Small intestine (tissue), 7 donors: Measurements from ENCODE around the gene MROH2B. TPM values are rescaled to one million over a fixed set of nuclear protein-coding genes. Genes with fewer than 3 reads are reported as not detected.

Source experiments
- DNase-seq, 2 donors: peaks; one replicate each; pipeline versions ENCODE4 v3.0.0 to v3.0.0-alpha.2; 2013
- FAIRE-seq: peaks from 2 replicates; lab custom pipeline; 2012; peaks lifted over from hg19 to GRCh38; lab: Jason Lieb, UNC
- H3K27ac ChIP-seq, 3 donors: one replicate each; pipeline ENCODE4 v1.5.1; 2013; ENCODE audit warnings: low read length in 2 of 3, mild to moderate bottlenecking in 2 of 3, control low read depth in 1 of 3, inconsistent platforms in 1 of 3, low read depth in 1 of 3, moderate library complexity in 1 of 3
- H3K27me3 ChIP-seq, 3 donors: one replicate each; pipeline ENCODE4 v1.6.1; 2013; ENCODE audit warnings: low read length in 3 of 3, inconsistent platforms in 1 of 3; ENCODE audit not compliant: control insufficient read depth in 3 of 3, insufficient read depth in 3 of 3
- H3K36me3 ChIP-seq, 3 donors: one replicate each; pipeline ENCODE4 v1.6.1; 2013; ENCODE audit warnings: low read length in 3 of 3, inconsistent platforms in 1 of 3, low read depth in 1 of 3, mild to moderate bottlenecking in 1 of 3, moderate library complexity in 1 of 3; ENCODE audit not compliant: control insufficient read depth in 3 of 3, insufficient read depth in 2 of 3
- H3K4me1 ChIP-seq, 3 donors: one replicate each; pipeline ENCODE4 v1.6.1; 2013; ENCODE audit warnings: low read length in 2 of 3, inconsistent platforms in 1 of 3, low read depth in 1 of 3, mild to moderate bottlenecking in 1 of 3, moderate library complexity in 1 of 3; ENCODE audit not compliant: control insufficient read depth in 3 of 3, insufficient read depth in 2 of 3
- H3K4me3 ChIP-seq, 3 donors: one replicate each; pipeline ENCODE4 v1.5.1; 2013; ENCODE audit warnings: low read length in 3 of 3, control low read depth in 1 of 3, inconsistent platforms in 1 of 3, low read depth in 1 of 3, mild to moderate bottlenecking in 1 of 3, moderate library complexity in 1 of 3
- H3K9me3 ChIP-seq, 2 donors: one replicate each; pipeline ENCODE4 v1.6.1; 2013; ENCODE audit warnings: low read depth in 1 of 2, low read length in 1 of 2; ENCODE audit not compliant: control insufficient read depth in 2 of 2, insufficient read depth in 1 of 2
- WGBS, 3 donors: extraction: QIAGEN DNeasy Blood & Tissue Kit; methylation state at CpG; one replicate each; pipeline ENCODE4 v1.1.7; 2013; 5-methylcytosine and 5-hydroxymethylcytosine counted together
- polyA plus RNA-seq, 4 donors: library from polyadenylated mRNA; stranded (reverse) in 3 of 4; unstranded in 1 of 4; fragments of 200-250 nt in 3 of 4; fragments of 120-200 nt in 1 of 4; gene quantifications; one replicate each; pipeline versions ENCODE4 v1.2.1 to v1.2.3, GENCODE V29; 2013
- donor health status: healthy with polysubstance abuse.
- donor health status: control.
- donor health status: control.
- donor health status: Bipolar disorder and iron deficiency.
- donor health status: healthy.

Gene MROH2B
- polyA plus RNA-seq, 4 donors: 0.01 TPM; not detected in 3

- no peaks in the 10 kb centered on the region for H3K9me3 ChIP-seq
- WGBS, 3 donors: 73 to 92% (median 81%) methylated on average over 3 of the region's 3 CpGs
- no peaks in the 10 kb centered on the region for H3K27me3 ChIP-seq
- H3K36me3 ChIP-seq: peaks cover 0 to 3% (median 0%) of the 10 kb centered on the region in 3 donors
- no peaks in the 10 kb centered on the region for H3K4me1 ChIP-seq
- H3K27ac ChIP-seq: no peak overlapping the region
- FAIRE-seq (no peak), DNase-seq (no peak)
- no peak overlapping the region for H3K4me3 ChIP-seq
Observed at GRCh38 chr5:40976041-40976440, 95.1 kb downstream of the MROH2B start.

- no peaks in the 10 kb centered on the region for H3K4me1 ChIP-seq
- H3K27me3 ChIP-seq: no peaks in the 10 kb centered on the region
- FAIRE-seq (no peak), DNase-seq (no peak)
- peaks cover 0 to 3% (median 0%) of the 10 kb centered on the region in 3 donors for H3K36me3 ChIP-seq
- 80 to 89% (median 84%) methylated on average over 3 of the region's 3 CpGs for WGBS, 3 donors
- H3K27ac ChIP-seq: no peak overlapping the region
- no peak overlapping the region for H3K4me3 ChIP-seq
- no peaks in the 10 kb centered on the region for H3K9me3 ChIP-seq
Observed at GRCh38 chr5:40973364-40974004, 97.7 kb downstream of the MROH2B start.

- no peak overlapping the region for H3K4me3 ChIP-seq
- no peaks in the 10 kb centered on the region for H3K27me3 ChIP-seq
- no peak for FAIRE-seq
- no peaks in the 10 kb centered on the region for H3K4me1 ChIP-seq
- WGBS, 3 donors: 91 to 96% (median 93%) methylated on average over 2 of the region's 2 CpGs
- H3K27ac ChIP-seq: no peak overlapping the region
- peaks cover 0 to under 1% (median 0%) of the 10 kb centered on the region in 3 donors for H3K36me3 ChIP-seq
- DNase-seq: no peak
- no peaks in the 10 kb centered on the region for H3K9me3 ChIP-seq
Observed at GRCh38 chr5:40972434-40972833, 98.7 kb downstream of the MROH2B start.

- H3K4me3 ChIP-seq: no peak overlapping the region
- 65 to 81% (median 71%) methylated on average over 4 of the region's 4 CpGs for WGBS, 3 donors
Observed at GRCh38 chr5:40962207-40962955, 108.8 kb downstream of the MROH2B start.

DNA sequence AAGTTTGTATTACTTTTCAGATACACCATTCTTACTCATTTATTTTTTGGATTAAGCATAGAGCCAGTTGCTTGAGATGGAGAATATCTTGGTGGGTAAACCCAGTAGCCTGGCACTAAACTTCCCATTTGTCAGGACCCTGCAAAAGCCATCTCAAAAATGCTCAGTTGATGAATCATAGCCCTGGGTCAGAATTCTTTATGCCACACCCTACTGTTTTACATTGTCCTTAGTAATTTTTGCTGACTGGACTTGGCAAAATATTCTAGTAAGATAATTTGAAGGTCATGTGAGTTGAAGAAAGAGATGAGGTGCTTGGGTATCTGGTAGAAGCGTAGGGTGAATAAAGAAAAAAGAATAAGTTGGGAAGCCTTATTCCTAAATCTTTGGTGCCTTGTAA, 111.1 kb downstream of the MROH2B start:
- Histone ChIP-seq H3K27me3 (no peaks in the 10 kb centered on the region), H3K4me3 (no peak overlapping the region), H3K27ac (no peak overlapping the region), H3K9me3 (peaks cover 0 to 9% of the 10 kb centered on the region in 2 donors), H3K4me1 (no peaks in the 10 kb centered on the region), H3K36me3 (peaks cover 0 to 6% (median 0%) of the 10 kb centered on the region in 3 donors)
- no peak for FAIRE-seq
- WGBS, 3 donors: 92 to 100% (median 96%) methylated on average over 1 of the region's 1 CpG
- DNase-seq: no peak

More at GRCh38 chr5:40962207-40962955, 108.8 kb downstream of the MROH2B start:
- peaks cover 0 to 6% (median 0%) of the 10 kb centered on the region in 3 donors for H3K36me3 ChIP-seq
- H3K9me3 ChIP-seq: peaks cover 0 to 9% of the 10 kb centered on the region in 2 donors
- FAIRE-seq: no peak
- no peaks in the 10 kb centered on the region for H3K4me1 ChIP-seq
- DNase-seq: peak in 1 of 2 donors; percentile 3
- H3K27ac ChIP-seq: no peak overlapping the region
- no peaks in the 10 kb centered on the region for H3K27me3 ChIP-seq

DNA sequence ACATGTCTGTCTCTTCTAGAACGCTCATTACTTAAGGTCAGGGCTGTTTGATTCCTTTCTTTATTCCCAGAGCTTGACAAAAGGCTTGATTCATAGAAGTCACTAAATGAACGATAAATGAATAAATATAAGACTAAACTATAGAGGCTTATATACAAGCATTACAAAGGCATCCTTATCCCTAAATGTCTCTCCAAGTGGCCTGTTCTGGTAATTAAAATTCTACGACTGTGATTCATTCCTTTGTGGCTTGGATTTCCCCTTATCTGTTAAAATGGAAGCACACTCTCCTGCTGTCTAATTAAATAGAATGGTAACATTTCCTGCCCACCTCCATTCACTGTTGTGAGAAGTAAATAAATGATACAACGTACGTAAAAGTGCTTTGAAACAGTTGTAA, 112.3 kb downstream of the MROH2B start:
- peaks cover 0 to 9% of the 10 kb centered on the region in 2 donors for H3K9me3 ChIP-seq
- no peaks in the 10 kb centered on the region for H3K4me1 ChIP-seq
- no peak overlapping the region for H3K4me3 ChIP-seq
- FAIRE-seq (no peak), DNase-seq (no peak)
- H3K27me3 ChIP-seq: no peaks in the 10 kb centered on the region
- H3K27ac ChIP-seq: no peak overlapping the region
- H3K36me3 ChIP-seq: peaks cover 0 to 6% (median 0%) of the 10 kb centered on the region in 3 donors
- 88 to 95% (median 94%) methylated on average over 5 of the region's 5 CpGs for WGBS, 3 donors

DNA sequence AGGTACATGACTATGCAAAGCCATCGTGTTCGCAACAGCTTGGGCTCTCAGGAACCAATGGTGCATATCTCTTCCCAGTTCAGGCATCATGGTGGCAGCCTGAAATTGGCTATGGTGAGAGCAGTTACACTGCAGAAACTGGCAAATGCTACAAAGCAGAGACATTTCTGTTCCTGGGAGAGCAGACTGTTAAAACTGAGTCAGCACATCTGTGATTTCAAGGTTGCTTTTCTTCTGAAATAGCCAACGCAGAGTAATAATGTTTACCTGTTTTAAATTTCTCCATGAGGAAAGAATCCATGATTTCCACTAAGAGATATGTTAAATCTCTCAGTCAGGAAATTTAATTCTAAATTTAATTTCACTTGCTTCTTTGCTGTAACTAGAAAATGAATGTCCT, 114.1 kb downstream of the MROH2B start:
- FAIRE-seq: no peak
- H3K27me3 ChIP-seq: no peaks in the 10 kb centered on the region
- no peaks in the 10 kb centered on the region for H3K4me1 ChIP-seq
- peaks cover 0 to 9% of the 10 kb centered on the region in 2 donors for H3K9me3 ChIP-seq
- H3K4me3 ChIP-seq: no peak overlapping the region
- DNase-seq: no peak
- 89 to 99% (median 94%) methylated on average over 3 of the region's 3 CpGs for WGBS, 3 donors
- H3K36me3 ChIP-seq: peaks cover 0 to 6% (median 0%) of the 10 kb centered on the region in 3 donors
- no peak overlapping the region for H3K27ac ChIP-seq

DNA sequence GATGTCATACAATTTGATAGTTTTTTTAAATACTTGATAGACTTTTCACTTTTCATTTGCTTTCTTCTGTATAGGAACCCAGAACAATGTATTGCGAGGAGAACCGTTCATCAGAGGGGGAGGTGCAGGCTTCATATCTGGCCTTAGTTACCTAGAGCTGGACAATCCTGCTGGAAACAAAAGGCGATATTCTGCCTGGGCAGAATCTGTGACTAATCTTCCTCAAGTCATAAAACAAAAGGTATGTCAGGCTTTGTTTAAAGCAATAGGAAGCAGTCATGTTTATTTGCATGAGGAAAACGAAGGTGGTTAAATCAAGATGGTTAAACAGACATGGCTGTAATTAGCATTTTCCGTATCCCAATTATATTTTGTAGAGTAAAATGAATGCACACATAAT, 115.8 kb downstream of the MROH2B start:
- FAIRE-seq (no peak), DNase-seq (no peak)
- Histone ChIP-seq H3K36me3 (peaks cover 0 to 6% (median 0%) of the 10 kb centered on the region in 3 donors), H3K27ac (no peak overlapping the region), H3K4me3 (no peak overlapping the region), H3K4me1 (no peaks in the 10 kb centered on the region), H3K27me3 (no peaks in the 10 kb centered on the region), H3K9me3 (peaks cover 0 to 9% of the 10 kb centered on the region in 2 donors)
- 79 to 90% (median 83%) methylated on average over 5 of the region's 5 CpGs for WGBS, 3 donors
